Endothelial cell of umbilical vein (primary cell): Measurements from ENCODE around the gene PAX8. TPM values are rescaled to one million over a fixed set of nuclear protein-coding genes. Genes with fewer than 3 reads are reported as not detected.

Experiments used
- BruUV-seq: library from RNA; stranded (reverse); fragments of 400-500 nt; replicated peaks from 2 replicates; lab custom pipeline; 2021; lab: Mats Ljungman, UMichigan
- CTCF ChIA-PET: fragments of 300-600, 350-600 bp; sonication (Branson Sonifier 250); formaldehyde crosslinking; loops from one replicate; lab custom pipeline; 2021; ENCODE audit warnings: antibody characterized with exemption, inconsistent platforms; lab: Charles Lee
- POLR2A ChIA-PET: fragments of 300-600, 350-600 bp; sonication (Branson Sonifier 250); formaldehyde crosslinking; loops from one replicate; lab custom pipeline; 2021; ENCODE audit warnings: antibody characterized with exemption, inconsistent platforms; lab: Charles Lee
- DNase-seq: peaks from one replicate; pipeline ENCODE4 v3.0.0-alpha.2; 2011; ENCODE audit warnings: low read depth, low spot score
- FAIRE-seq: peaks from 2 replicates; lab custom pipeline; 2011; peaks lifted over from hg19 to GRCh38; lab: Jason Lieb, UNC
- H2AFZ ChIP-seq: 2 replicates; pipeline ENCODE4 v1.6.0; 2012; ENCODE audit warnings: low read depth, low read length, control low read depth, inconsistent platforms
- H3K27ac ChIP-seq: 2 replicates; pipeline ENCODE4 v1.5.1; 2011; ENCODE audit warnings: low read depth, mild to moderate bottlenecking, control low read depth, low read length, moderate library complexity; ENCODE audit not compliant: insufficient read depth
- H3K27me3 ChIP-seq, 2 experiments: 2 replicates each; pipeline versions ENCODE4 v1.6.0 to v1.6.1; 2011; ENCODE audit warnings: low read length in 2 of 2, mixed read lengths in 1 of 2; ENCODE audit not compliant: control insufficient read depth in 2 of 2, insufficient read depth in 2 of 2
- H3K36me3 ChIP-seq, 2 experiments: 2 replicates in 1 of 2; 3 replicates in 1 of 2; pipeline ENCODE4 v1.5.1; 2011; ENCODE audit warnings: low read length in 2 of 2, mild to moderate bottlenecking in 1 of 2, moderate library complexity in 1 of 2; ENCODE audit not compliant: control insufficient read depth in 2 of 2, insufficient read depth in 2 of 2; ENCODE audit errors: extremely low read depth in 1 of 2
- H3K4me1 ChIP-seq: 3 replicates; pipeline ENCODE4 v1.5.1; 2011; ENCODE audit warnings: mild to moderate bottlenecking, low read length; ENCODE audit not compliant: control insufficient read depth, insufficient read depth; ENCODE audit errors: extremely low read depth
- H3K4me2 ChIP-seq: 2 replicates; pipeline ENCODE4 v1.6.1; 2011; ENCODE audit warnings: low read length, control low read depth, mixed read lengths; ENCODE audit not compliant: insufficient read depth
- H3K4me3 ChIP-seq, 3 experiments: fragments of 200-600 bp in 1 of 3; sonication (generic), shearing (Covaris generic) in 1 of 3; replicated peaks in 1 of 3; 2 replicates each; pipeline ENCODE4 v1.5.1; 2011 to 2016; ENCODE audit warnings: control low read depth in 3 of 3, low read length in 3 of 3, mild to moderate bottlenecking in 2 of 3, inconsistent platforms in 1 of 3, low read depth in 1 of 3, moderate library complexity in 1 of 3; ENCODE audit not compliant: insufficient read depth in 1 of 3
- H3K79me2 ChIP-seq: 2 replicates; pipeline ENCODE4 v1.6.0; 2012; ENCODE audit warnings: low read length, inconsistent platforms; ENCODE audit not compliant: control insufficient read depth, insufficient read depth
- H3K9ac ChIP-seq: replicated peaks from 2 replicates; pipeline ENCODE3; 2011; ENCODE audit warnings: low read length, control low read depth; ENCODE audit not compliant: insufficient read depth; ENCODE audit errors: extremely low read depth
- H3K9me1 ChIP-seq: replicated peaks from 3 replicates; pipeline ENCODE4 v1.6.0; 2011; ENCODE audit warnings: mild to moderate bottlenecking, low read length; ENCODE audit not compliant: control insufficient read depth, insufficient read depth; ENCODE audit errors: extremely low read depth
- H3K9me3 ChIP-seq: replicated peaks from 2 replicates; pipeline ENCODE4 v1.5.1; 2012; ENCODE audit warnings: low read length, inconsistent platforms; ENCODE audit not compliant: control insufficient read depth, insufficient read depth
- H4K20me1 ChIP-seq: replicated peaks from 2 replicates; pipeline ENCODE3; 2011; ENCODE audit warnings: mild to moderate bottlenecking, low read length; ENCODE audit not compliant: control insufficient read depth, insufficient read depth; ENCODE audit errors: extremely low read depth
- CTCF ChIP-seq, 2 donors: IDR thresholded peaks; 1 replicate in 1 of 2; 2 replicates in 1 of 2; pipeline ENCODE4 v1.5.1; 2011; ENCODE audit warnings: low read length in 2 of 2, mild to moderate bottlenecking in 2 of 2, moderate library complexity in 2 of 2, control low read depth in 1 of 2, inconsistent platforms in 1 of 2, low read depth in 1 of 2; ENCODE audit not compliant: insufficient read depth in 1 of 2; ENCODE audit errors: extremely low read depth in 1 of 2
- EZH2 ChIP-seq: IDR thresholded peaks from 2 replicates; pipeline ENCODE4 v1.6.1; 2012; ENCODE audit warnings: borderline replicate concordance, low read depth, mild to moderate bottlenecking, moderate library complexity, low read length, inconsistent platforms; ENCODE audit not compliant: severe bottlenecking
- FOS ChIP-seq: IDR thresholded peaks from 2 replicates; pipeline ENCODE4 v1.6.1; 2011; ENCODE audit warnings: mild to moderate bottlenecking, low read length, moderate library complexity, borderline replicate concordance; ENCODE audit not compliant: insufficient read depth
- GATA2 ChIP-seq: IDR thresholded peaks from 2 replicates; pipeline ENCODE4 v1.7.0; 2011; ENCODE audit warnings: low read depth, mild to moderate bottlenecking, moderate library complexity, mixed read lengths, low read length; ENCODE audit not compliant: insufficient read length, insufficient read depth
- JUN ChIP-seq: IDR thresholded peaks from 2 replicates; pipeline ENCODE4 v1.6.1; 2011; ENCODE audit warnings: borderline replicate concordance, low read depth; ENCODE audit not compliant: insufficient read length, insufficient read depth
- MAX ChIP-seq: IDR thresholded peaks from 2 replicates; pipeline ENCODE4 v1.6.1; 2011; ENCODE audit not compliant: insufficient read depth, insufficient read length
- MYC ChIP-seq: IDR thresholded peaks from one replicate; pipeline ENCODE4 v1.6.1; 2011; ENCODE audit warnings: mild to moderate bottlenecking, low read depth, low read length
- POLR2A ChIP-seq: IDR thresholded peaks from 2 replicates; pipeline ENCODE4 v1.6.1; 2012; ENCODE audit warnings: low read depth, mild to moderate bottlenecking, control low read depth, low read length
- POLR2AphosphoS5 ChIP-seq: IDR thresholded peaks from 2 replicates; pipeline ENCODE4 v1.6.1; 2012; ENCODE audit warnings: low read depth, mild to moderate bottlenecking, control low read depth, low read length, moderate library complexity; ENCODE audit not compliant: insufficient read depth
- dilution Hi-C: fragments of 300-500 bp; cut with MboI; formaldehyde crosslinking; loops from one replicate; pipeline ENCODE4 v1.15.0; 2019; ENCODE audit warnings: low sequenced_read_pairs; ENCODE audit not compliant: extremely low pct_ligation_motif_present
- intact Hi-C: fragments of 100-400 bp; cut with micrococcal nuclease; formaldehyde crosslinking; loops from one replicate; pipeline ENCODE4 v1.10.0; 2022
- polyA plus RNA-seq, 4 experiments: library from polyadenylated mRNA; depleted of rRNA in 3 of 4; stranded (reverse) in 3 of 4; unstranded in 1 of 4; fragments of >200 nt; gene quantifications; 2 replicates each; pipeline versions ENCODE4 v1.2.1 to v1.2.3, GENCODE V29; 2011 to 2012; ENCODE audit warnings: missing spikeins in 1 of 4
- total RNA-seq: library from RNA; stranded (reverse); gene quantifications from 2 replicates; pipeline ENCODE4 v1.2.3, GENCODE V29; 2021

The PAX8 gene
- total and polyA plus RNA-seq, 2 donors (not counting 3 experiments of a cell fraction or from before 2014, with no cell fraction given), result 0.22 to 0.62 TPM

GRCh38 chr2:113236367-113237159, 42.2 kb downstream of the PAX8 start:
- DNase-seq (no peak), FAIRE-seq (no peak)
- no peaks in the 10 kb centered on the region for H3K9me1 ChIP-seq

More at GRCh38 chr2:113236367-113237159, 42.2 kb downstream of the PAX8 start:
- CTCF ChIA-PET, result interaction anchor here (0.7 to 6.2 kb wide), 5 partner anchors 13 to 32 kb away, joined by 4 to 53 read pairs (median 9); no protein-coding TSS in a partner anchor
- Histone ChIP-seq H3K4me3 (peak overlapping the region in 1 of 3 experiments; percentile 89), H4K20me1 (no peaks in the 10 kb centered on the region), H2AFZ (no peak overlapping the region), H3K9ac (no peak overlapping the region), H3K4me1 (peaks cover 18% of the 10 kb centered on the region), H3K4me2 (no peak overlapping the region), H3K27ac (no peak overlapping the region), H3K9me3 (no peaks in the 10 kb centered on the region), H3K36me3 (no peaks in the 10 kb centered on the region), H3K27me3 (no peaks in the 10 kb centered on the region), H3K79me2 (no peaks in the 10 kb centered on the region)
- intact Hi-C loops (no loop called here), dilution Hi-C loops (no loop called here)
- POLR2A ChIA-PET, result no interaction called here
- no peak for TF ChIP-seq MAX
- TF ChIP-seq JUN, result no peak
- TF ChIP-seq EZH2, result no peak
- TF ChIP-seq POLR2AphosphoS5, result no peak
- no peak for TF ChIP-seq CTCF (IDR thresholded peaks at IDR 0.05; ENCODE audit: extremely low read depth in 1 of 2, insufficient read depth in 1 of 2, low read depth in 1 of 2, low read length in 2 of 2)
- TF ChIP-seq MYC, result no peak
- no peak for TF ChIP-seq FOS
- TF ChIP-seq GATA2, result no peak
- no peak for TF ChIP-seq POLR2A
- BruUV-seq, result no TSS peak
